Stimulated activated naive CD4-positive, alpha-beta T cell (primary cell): ENCODE measurements around the gene SCG3.
"Not testable (repeated sequence)": the region's sequence is repeated elsewhere in the genome, so short reads cannot be mapped to it uniquely, and the experiment has no call there.

Experiments used
- DNase-seq, 6 experiments: peaks; one replicate each; lab custom pipeline; 2025; lab: John Stamatoyannopoulos, UW

Gene SCG3

DNA sequence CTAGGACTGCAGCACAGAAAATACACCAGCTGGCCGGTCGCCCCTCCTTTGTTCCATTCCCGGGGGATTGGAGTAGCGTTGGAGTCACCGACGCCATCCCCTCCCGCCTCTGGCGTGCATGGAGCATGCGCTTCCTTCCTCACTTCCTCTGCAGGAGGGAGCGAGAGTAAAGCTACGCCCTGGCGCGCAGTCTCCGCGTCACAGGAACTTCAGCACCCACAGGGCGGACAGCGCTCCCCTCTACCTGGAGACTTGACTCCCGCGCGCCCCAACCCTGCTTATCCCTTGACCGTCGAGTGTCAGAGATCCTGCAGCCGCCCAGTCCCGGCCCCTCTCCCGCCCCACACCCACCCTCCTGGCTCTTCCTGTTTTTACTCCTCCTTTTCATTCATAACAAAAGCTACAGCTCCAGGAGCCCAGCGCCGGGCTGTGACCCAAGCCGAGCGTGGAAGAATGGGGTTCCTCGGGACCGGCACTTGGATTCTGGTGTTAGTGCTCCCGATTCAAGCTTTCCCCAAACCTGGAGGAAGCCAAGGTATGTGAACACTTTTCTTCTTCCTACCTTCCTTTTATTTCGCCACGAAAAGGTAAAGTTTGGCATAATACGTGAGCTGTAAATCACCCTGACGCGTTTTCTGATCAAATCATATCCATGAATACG, at the start of gene SCG3:
TSS of gene SCG3 (plus strand) at position 201 of the 661 bp plus-strand sequence. CDS start at position 454, 253 bp downstream.
- DNase-seq: peak; percentile 1 to 44 (median 25)

DNA sequence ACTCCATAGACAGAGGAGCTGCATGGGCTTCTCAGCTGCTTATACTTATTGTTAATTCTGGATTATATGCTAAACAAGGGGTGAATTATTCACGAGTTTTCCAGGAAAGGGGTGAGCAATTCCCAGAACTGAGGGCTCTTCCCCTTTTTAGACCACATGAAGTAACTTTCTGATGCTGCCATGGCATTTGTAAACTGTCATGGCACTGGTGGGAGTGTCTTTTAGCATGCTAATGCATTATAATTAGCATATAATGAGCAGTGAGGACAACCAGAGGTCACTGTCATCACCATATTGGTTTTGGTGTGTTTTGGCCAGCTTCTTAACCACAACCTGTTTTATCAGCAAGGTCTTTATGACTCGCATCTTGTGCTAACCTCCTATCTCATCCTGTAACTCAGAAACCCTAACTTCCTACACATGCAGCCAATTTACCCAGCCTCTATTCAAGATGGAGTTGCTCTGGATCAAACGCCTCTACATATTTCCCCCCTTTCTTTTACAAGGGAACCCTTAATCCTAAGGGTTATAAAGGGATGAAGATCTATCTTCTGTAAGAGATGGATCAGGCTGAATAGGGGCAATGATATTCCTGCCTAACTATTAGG, 46.6 kb upstream of the SCG3 start:
- DNase-seq: no peak

DNA sequence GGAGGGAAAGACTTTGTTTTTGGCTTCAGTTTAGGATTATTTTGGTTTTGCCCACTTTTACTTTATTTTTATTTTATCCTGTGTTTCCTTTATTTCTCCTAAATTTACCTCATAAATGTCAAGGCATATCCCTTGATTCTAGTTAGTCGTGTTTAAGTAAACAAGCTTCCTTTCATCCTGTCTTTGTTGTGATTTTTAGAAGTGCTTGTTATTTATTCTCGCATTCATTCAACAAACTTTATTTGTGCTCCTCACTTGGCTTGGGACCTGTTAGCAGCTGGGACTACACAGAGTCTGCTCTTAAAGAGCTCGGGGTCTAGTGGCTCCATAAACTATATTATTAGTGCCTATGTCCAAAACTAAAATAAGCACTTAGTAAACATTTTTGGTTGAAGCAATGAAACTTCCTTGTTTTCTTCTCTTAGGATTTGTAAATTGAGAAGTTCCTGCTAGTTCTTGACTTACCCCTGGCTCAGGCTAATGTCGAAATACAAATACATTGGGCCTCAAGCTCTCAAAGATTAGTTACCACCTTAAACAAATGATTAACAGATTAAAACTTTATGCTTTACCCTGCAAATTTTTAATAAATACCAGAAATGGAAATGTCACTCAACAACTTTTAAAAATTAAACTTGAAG, 39.7 kb upstream of the SCG3 start:
- no peak for DNase-seq

DNA sequence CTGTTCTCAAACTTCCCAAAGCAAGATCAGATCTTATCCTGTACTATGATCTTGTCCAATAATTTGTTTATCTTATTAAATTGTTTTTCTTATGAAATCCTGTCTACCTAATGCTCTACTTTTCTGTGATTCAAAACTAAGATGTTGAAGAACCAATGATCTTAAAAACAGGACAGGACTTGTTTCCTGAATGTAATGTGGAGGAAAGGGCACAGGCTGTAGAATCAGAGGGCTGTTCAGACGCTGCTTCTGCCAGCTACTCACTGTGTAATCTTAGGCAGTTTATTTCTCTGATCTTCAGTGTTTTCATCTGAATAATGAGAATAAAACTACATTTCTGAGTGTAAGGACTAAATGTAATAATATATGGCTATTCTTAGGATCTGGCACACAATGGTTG, 38.6 kb upstream of the SCG3 start:
- no peak for DNase-seq

DNA sequence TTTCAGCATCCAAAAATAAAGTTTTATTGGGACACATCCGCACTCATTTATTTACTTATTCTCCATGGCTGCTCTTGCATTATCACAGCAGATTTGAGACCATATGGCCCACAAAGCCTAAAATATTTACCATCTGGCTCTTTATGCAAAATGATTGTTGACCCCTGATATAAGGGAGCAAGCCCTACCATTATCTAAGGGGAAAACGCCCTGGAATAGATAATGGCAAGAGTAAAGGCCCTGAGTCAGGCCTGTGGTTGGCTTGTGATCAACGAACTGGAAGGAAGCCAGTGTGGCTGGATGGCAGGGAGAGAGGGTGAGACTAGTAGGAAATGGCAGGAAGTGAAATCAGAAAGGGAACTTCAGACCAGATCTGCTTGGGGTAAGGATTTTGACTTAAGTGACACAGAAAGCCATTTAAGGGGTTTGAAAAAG, 34.2 kb upstream of the SCG3 start:
- DNase-seq: no peak

DNA sequence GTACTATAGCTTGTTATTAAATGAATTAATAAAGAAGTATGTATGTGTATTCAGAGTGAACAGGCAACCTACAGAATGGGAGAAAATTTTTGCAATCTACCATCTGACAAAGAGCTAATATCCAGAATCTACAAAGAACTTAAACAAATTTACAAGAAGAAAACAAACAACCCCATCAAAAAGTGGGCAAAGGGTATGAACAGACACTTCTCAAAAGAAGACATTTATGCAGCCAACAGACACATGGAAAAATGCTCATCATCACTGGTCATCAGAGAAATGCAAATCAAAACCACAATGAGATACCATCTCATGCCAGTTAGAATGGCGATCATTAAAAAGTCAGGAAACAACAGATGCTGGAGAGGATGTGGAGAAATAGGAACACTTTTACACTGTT, 33.2 kb upstream of the SCG3 start:
- not testable (repeated sequence) for DNase-seq

DNA sequence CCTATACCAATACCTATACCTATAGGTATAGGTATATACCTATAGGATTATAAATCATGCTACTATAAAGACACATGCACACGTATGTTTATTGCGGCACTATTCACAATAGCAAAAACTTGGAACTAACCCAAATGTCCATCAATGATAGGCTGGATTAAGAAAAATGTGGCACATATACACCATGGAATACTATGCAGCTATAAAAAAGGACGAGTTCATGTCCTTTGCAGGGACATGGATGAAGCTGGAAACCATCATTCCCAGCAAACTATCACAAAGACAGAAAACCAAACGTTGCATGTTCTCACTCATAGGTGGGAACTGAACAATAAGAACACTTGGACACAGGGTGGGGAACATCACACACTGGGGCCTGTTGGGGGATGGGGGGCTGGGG, 32.7 kb upstream of the SCG3 start:
- not testable (repeated sequence) for DNase-seq

DNA sequence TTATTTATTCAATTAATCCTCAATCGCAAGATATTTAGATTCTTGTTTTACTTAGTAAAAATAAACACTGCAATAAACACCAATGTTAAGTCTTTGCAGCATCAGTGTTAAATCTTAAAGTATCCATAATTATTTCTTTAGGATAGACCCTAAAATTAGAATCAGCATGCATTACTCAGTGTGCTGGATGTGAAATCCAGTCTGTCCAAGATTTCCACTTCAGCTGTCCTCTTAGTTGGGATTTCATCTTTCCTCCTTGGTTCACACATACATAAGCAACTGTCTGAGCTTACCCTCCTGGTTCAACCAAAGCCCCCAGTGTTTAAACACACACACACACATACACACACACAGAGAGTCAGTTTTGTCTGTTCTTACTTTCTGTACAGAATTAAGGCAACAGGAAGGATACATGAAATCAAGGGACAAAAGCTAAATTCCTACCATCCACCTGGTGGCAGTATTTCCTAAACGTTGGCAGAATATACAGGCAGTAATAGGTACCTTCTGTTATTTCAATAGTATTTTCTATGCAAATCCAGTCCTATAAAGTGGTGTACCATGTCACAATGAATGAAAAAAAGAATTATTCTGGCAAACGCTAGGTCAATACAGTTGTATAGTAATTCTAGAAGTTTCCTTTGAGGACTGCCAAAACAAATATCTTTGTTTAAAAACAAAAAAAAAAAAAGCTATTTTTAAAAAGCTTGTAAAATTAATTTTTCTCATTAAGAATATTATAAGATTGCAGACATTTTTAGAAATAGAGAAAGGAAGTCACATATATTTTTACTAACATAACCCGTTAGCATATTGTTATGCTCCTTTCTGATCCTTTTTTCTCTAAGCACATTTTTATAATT, 31.4 kb upstream of the SCG3 start:
- DNase-seq: peak in 5 of 6 experiments; percentile 4 to 74 (median 53)

DNA sequence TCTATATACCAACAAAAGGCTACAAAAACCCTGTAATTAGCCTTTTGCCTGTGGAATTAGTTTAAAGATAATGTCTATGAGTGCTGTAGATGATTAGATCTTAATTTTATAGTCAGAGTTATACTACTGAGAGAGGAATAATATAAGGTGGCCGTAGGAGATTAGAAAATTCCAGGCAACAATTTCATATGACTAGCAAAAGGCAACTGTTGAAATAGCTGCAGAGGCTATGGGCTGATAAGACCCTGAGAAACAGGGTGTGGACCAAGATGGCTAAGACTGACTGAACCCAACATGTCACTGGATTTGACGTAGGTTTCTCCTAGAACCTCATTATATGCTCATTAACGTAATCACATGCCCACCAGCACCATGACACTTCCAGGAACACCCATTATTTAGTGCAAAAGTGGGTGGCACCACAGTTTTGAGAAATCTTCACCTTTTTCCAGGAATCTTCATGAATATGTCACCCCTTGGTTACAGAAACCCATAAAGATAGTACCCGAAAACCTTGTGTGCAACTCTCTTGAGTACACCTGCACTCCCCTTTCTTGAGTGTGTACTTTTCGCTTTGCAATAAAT, 29.1 kb upstream of the SCG3 start:
- no peak for DNase-seq

DNA sequence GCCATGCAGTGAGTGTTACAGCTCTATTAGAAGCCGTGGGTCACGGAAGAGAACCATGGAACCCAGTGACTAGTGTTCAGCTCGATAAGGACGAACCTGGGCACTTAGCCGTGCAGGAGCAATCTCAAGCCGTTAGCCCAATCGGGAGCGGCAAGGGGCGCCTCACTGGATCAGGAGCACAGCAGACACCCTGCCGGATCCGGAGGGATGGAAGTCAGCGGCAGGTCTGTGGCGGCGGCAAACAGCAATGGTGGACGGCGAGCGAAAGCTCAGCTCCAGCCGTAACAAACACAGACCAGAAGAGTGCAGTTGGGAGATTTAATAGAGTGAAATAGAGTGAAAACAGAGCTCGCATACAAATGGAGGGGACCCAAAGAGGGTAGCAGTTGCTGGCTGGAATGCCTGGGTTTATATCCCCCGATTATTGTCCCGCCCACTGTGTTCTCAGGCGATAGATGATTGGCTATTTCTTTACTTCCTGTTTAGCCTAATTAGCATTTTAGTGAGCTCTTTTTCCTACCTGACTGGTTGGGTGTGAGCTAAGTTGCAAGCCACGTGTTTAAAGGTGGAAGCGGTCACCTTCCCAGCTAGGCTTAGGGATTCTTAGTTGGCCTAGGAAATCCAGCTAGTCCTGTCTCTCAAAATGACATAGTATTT, 25.8 kb upstream of the SCG3 start:
- DNase-seq: not testable (repeated sequence)

DNA sequence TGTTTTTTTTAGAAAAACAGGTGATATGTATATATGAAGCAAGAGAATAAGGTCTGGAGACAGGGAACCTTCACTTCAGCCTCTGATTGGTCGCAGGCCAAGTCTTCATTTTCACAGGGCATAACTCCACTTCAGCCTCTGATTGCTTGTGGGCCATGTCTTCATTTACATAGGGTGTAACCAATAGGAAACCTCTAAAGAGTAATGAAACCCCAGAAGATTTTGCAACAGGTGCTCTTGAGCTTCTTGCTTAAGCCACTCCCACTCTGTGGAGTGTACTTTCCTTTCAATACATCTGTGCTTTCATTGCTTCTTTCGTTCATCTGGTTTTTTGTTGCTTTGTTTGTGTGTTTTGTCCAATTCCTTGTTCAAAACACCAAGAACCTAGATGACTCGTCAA, 22.6 kb upstream of the SCG3 start:
- DNase-seq: no peak

DNA sequence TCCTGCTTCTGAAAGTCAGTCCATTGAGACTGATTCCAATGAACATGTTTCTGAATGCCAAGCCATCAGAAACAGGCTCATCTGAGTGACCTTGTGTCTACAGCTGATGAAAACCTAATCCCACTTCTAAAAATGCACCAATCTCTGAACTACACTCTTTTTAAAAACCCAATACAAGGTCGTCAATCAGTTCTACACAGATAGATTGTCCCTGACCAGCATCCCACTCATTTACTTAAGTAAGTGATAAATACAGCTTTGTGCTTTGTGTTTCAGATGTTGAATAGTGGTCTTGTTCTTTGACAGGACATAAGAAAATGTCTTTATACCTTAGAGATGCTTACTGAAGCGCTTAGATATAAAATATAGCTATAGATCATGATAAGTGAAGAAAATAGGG, 20.2 kb upstream of the SCG3 start:
- DNase-seq: no peak

DNA sequence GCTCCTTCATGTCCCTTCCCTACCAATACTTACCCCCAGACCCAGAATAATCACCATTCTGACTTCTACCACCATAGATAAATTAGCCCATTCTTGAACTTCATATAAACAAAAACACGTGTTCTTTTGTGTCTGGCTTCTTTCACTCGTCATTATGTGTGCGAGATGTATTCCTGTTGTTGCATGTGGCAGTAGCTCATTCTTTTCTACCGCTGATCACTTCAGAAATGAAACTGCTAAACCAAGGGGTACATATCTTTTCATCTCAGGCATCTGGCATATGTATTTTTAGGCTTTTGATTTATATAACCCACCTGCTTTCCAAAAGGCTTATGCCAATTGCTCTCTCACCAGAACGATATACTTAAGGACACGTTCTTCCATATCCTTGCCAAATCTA, 13.8 kb upstream of the SCG3 start:
- DNase-seq: no peak

DNA sequence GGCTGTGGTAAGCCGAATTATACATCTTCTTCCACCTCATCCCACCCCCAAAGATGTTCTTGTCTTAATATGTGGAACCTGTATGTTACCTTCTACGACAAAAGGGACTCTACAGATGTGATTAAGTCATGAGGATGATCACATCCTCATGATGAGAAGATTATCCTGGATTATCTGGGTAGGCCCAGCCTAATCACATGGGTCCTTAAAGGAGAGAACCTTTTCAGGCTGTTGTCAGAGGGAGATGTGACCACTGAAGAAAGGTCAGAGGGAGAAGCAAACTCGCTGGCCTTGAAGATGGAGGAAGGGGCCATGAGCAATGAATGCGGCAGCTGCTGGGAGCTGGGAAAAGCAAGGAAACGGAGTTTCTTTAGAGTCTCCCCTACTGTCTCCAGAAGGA, 12.9 kb upstream of the SCG3 start:
- DNase-seq: no peak

DNA sequence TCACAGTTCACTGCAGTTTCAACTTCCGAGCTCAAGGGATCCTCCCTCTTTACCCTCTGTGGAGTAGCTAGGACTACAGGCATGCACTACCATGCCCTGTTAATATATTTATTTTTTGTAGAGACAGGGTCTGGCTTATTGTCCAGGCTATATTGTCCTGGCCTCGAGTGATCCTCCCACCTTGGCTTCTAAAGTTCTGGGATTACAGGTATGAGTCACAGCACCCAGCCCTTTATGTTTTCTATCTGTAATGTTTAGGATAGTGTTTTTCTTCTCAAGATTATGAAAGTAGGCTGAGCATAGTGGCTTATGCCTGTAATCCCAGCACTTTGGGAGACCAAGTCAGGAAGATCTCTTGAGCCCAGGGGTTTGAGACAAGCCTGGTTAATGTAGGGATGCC, 11.9 kb upstream of the SCG3 start:
- DNase-seq: no peak

DNA sequence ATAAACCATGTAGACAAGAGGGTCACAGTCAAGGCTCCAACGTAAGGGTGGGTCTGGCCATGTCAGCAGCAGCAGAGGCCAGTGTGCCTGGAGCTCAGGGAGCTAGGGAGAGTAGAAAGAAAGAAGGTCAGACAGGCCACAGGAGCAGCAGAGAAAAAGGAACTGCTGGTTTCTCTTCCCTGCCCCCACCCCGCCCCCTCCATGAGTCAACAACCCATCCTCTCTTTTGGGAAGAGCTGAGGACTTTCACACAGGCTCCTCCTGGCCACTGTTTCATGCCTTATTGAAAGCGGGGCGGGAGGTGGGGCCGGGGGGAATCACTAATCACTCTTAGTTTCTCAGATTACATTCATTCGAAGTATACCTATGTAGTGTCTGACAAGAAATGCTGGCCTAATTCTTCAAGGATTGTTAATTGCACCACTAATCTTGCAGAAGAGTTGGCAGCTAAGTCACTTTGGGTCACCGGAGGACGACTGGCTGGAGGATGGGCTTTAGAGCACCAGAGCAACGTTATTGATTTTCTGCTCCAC, 9.1 kb upstream of the SCG3 start:
- no peak for DNase-seq

DNA sequence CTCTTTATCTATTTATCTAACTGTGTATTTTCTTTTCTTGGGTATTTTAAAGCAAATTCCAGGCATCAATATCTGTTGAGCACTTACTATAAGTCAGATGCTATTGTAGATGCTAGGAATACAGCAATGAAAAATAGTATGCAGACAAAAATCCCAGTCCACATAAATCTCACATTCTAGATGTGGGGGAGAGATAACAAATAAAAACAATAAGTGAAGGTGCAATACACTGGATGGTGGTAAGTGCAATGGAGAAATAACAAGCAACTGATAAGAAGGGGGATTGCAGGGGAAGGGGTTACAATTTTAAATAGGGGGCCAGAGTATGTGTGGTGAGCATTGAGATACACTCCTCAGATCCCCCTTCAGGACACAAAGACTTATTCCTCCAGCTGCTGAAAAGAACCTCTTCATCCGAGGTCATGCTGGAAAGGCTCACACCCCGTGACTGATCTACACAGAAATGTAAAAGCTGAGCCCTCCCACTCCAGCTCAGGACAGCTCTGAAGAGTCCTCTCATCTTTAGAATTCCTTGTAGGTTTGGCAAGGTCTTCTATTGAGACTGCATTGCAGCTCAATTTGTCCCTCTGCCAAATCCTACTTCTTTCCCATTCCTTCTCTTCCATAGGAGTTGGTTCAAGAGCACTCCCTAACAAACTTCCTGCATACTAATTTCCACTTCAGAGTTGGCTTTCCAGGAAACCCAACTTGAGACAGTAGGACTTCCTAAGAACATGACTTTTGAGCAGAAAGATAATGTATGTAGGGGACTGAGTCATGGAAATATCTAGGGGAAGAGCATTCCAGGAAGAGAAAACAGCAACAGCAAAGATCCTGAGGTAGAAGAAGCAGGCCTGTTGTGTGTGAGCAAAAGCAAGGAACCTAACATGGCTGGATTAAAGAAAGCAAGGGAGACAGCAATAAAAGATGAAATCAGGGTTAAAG, 8.1 kb upstream of the SCG3 start:
- DNase-seq: no peak

DNA sequence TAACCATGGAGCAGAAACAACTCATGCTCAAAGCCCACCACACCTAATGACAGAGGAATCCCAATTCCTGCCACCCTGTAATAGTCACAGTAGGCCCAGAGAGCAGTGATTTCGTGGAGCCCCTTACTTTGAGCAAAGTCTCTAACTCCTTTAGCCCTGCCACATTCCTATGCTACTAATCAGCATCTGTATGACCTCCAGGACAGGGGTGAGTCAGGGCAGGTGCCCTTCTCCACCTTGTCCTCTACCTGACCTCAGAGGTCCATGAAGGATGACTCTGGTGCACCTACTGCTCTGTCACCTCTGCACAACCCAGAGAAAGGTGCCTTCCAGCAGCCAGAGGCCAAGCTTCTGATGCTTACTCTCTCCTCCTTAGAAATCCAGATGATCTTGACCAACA, 6.1 kb upstream of the SCG3 start:
- no peak for DNase-seq

DNA sequence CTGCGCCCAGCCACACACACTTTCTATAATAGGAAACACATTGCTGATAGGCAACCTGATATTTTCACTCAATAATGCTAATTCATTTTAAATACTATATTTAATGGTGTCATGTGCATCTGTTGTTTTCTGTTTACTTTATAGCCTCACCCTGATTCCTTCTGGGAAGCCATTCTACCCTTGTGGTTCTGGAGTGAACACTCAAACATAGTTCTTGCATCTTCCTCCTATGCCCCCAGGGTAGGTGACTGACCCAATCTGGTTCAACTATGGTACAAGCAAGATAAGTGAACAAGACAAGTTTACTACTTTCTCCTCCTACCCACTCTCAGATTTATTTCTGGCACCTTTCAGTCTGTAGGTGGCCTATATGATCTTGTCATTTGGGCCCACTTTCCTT, 4.3 kb upstream of the SCG3 start:
- no peak for DNase-seq

DNA sequence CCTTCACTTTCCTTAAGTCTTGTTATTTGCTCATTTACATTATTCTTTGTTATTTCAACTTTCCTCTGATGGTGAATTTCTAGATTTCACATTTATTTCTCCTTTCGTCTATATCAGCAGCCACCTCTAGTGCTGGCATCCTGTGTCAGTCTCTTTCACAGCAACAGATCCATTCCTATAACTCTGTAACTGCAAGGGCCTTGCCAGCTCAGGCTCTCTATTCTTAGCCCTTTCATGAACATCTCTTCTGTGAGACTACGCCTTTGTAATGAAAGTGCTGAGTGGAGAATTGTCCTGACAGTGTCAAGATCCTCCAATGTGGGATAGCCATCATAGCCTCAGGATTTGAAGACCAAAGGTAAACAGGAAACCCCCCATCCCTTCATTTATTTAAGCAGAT, 3.9 kb upstream of the SCG3 start:
- DNase-seq: no peak
